CD4-positive, alpha-beta T cell treated with Interleukin-21 for 1 hour (primary cell): ENCODE data around the gene TUFT1.
"Not testable (repeated sequence)": the region's sequence is repeated elsewhere in the genome, so short reads cannot be mapped to it uniquely, and the experiment has no call there.

Source experiments
- DNase-seq: peaks from one replicate; pipeline ENCODE4 v3.0.0-alpha.2; 2020

Gene TUFT1

DNA sequence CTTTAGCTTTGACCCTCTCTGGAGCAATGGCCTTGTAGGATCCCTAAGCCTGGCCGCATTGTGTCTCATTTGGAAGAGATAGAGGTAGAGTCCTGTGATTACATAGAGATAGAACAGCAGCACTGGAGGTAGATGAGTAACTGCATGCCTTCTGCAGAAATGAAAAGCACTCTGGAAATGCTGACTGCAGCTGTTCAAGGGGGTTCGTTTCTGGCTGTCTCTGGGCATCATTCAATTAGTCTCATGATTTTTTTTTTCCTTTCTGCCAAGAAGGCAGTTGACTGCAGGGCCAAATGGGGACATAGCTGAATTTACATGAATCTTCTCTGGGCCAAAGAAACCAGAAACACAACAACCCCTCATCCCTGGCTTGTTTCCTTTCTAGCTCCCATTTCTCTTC lies 43.7 kb downstream of the TUFT1 start:
- DNase-seq, result no peak

DNA sequence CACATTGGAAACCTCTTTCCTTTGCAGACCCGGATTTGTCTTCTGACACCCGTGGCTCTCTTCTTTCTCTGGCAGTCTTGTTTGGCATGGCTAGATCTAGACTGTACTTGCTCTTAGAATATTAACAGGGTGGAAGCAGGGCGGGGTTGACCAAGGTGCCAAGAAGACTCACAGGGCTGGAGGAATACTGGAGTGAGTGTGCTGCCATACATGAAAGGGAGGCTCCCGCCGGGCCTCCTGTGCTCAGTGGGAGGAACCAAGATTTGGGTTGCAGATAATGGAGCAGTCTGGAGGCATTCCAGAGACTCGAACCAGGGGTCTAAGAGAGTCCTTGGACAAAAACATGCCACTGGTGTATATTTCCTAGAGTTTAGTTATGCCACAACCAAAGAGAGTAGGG lies 44.2 kb downstream of the TUFT1 start:
- DNase-seq, result no peak

DNA sequence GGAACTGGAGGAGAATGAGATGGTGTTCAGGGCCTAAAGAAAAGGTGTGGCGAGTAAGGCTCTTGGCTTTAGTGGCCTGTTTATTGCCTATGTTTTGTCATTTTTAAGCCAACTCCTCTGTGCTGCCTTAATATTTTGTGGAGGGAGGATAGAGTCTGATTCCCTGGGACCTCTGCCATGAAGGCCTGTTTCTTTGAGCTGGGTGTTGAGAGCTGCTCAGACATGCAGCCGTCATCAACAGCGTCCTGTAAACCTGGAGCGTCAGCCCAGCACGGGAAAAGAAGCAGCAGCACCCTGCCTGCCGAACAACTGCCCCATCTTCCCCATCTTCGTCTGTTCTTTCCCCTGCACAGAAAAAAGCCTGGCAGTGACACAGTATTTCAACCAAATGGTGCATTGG lies 44.7 kb downstream of the TUFT1 start:
- no peak for DNase-seq

DNA sequence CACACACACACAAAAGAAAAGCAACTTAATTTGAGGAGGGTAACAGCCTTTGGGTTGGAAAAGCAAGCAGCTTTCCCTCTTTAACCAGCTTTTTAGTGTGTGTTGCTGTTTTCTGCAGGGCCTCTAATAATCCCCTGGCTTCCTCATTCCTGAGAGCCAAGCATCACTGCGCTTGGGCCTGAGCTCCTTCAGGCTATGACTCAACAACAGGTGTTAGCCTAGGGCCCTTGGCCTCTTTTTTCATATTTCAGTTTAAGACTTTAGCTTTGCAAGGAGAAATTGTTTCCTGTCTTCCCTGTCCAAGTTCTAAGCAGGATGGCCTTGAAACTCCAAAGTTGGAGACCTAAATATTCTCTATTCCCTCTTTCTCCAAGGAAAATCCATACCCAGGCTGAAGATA lies 45.5 kb downstream of the TUFT1 start:
- DNase-seq, result no peak

DNA sequence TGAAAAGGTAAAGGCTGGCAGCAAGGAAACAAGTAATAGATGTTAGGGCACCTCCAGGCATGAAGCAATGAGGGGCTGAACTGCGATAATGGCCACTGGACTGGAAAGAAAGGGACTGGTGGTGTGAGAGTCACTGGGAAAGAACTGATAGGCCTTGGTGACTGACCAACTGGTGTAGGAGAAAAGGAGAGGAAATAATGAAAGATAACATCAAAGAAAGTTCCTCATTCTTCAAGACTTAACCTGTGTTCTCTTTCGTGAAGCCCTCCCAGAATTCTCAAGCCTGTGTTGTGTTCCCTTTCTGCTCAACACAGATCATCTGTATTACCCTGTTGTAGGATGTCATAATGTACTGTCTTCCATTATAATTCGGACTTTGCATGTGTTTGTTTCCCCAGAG lies 50.9 kb downstream of the TUFT1 start:
- DNase-seq, result no peak

DNA sequence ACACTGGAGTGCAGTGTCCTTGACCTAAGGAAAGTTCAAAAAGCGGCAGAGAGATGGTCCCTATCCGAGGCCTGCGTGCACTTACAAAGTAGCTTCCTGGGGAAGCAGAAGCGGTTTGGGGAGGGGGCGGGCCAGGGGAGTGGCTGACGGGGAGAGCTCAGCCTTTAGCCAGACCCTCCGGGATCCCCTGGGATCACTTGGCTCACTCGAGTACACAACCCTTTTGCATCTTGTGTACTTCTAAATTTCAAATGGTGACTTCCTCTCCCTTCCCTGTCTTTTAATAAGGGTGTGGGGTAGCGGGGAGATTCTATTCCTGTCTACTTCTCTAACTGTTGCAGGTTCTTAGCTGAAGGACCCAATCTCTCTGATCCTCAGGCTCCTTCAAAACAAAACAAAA lies 53.6 kb downstream of the TUFT1 start:
- no peak for DNase-seq

DNA sequence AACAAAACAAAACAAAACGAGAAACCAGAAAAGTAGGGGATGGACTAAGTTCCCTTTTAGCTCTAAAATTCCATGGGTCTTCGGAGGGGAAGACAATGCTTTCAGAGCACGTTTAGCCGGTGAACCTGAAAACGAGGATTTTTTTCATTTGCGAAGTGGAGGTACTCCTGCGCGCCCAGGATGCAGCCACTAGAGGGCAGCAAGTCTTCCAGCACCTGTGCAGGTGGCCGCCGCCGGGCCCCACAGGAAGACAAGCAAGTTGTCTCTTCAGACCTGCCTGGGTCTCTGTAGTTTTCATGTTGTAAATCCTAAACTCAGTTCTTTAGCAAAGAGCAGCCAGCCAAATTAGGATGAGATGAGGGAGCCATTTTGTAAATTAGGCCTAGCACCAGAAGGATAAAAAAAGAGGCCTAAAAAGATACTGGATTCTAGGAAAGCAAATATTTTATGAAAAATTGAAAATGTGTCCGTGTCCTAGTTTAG lies 54.1 kb downstream of the TUFT1 start:
- DNase-seq, result peak; percentile 84

DNA sequence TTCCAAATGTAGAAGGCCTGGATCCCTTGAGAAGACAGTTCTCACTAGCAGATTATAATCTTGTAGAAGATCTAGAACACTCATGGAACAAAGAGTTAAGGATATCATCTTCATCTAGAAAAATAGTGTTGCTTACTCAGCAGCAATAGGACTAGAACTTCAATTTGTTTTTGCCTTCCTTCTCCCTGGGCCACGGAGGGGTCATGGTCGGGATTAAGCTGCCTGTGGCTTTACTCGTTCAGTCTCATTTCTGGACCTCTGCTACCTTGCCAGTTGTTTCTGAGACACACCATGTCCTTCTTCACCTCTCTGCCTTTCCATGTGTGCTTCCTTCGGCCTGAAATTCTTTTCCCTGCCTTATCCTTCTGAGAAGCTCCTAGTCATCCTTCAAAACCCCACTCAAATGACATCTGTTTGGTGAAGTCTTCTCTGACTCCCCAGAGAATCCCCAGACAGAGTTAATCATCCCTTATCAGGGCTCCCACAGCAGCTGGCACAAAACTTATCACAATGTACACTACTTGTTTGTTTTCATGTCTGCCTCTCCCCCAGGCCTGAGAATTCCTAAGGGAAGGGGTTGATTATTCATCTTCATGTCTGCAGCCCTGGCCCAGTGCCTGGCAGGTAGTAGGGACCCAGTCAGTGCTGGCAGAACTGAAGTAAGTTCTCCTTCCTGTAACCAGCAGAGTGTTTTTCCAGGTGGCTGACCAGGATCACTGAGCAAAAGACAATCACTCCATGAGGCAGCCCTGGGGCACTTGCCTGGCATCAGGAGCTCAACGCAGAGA lies 56.3 kb downstream of the TUFT1 start:
- no peak for DNase-seq

DNA sequence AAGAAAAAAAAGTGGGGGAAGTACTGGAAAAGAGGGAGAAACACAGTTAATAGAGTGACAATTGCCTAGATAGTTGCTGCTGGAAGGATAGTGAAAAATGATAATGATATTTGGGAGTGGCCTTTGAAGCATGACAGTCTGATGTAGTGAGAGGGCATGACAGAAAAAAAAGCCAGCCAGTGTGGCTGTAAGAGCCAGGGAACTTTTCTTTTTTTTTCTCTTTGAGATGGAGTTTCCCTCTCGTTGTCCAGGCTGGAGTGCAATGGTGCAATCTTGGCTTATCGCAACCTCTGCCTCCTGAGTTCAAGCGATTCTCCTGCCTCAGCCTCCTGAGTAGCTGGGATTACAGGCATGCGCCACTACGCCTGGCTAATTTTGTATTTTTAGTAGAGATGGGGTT lies 62.4 kb downstream of the TUFT1 start:
- not testable (repeated sequence) for DNase-seq

DNA sequence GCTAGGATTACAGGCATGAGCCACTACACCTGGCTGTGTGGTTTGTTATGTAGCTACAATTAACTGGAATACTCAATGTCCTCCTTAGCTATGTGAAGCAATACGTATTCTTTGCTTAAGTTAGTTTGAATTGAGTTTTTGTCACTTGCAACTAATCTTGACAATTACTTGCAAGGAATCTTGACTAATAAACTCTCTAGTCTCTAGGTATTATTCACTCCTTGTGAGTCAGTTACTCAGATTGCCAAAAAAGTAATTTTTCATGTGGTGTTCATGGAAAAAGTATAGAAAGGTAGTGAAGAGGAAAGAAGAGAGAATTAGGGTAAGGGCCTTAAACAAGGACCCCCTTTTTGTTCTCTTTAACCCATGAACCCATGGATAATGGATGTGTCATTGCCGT lies 64.2 kb downstream of the TUFT1 start:
- DNase-seq, result no peak

DNA sequence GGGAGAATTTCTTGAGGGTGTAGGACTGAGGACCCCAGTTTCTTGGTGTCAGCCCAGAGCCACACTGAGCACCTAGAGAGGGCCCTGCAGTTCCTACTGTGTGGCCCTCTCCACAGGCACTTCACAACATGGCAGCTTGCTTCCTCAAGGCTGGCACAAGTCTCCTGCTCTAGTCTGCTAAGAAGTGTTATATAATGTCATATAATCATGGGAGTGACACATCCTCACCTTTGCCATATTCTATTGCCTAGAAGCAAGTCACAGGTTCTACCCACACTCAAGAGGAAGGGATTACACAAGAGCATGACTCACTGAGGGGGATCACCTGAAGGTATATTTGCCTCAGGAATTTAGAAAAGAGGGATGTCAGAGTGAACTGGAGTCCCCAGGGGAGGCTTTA lies 66.3 kb downstream of the TUFT1 start:
- DNase-seq, result no peak

DNA sequence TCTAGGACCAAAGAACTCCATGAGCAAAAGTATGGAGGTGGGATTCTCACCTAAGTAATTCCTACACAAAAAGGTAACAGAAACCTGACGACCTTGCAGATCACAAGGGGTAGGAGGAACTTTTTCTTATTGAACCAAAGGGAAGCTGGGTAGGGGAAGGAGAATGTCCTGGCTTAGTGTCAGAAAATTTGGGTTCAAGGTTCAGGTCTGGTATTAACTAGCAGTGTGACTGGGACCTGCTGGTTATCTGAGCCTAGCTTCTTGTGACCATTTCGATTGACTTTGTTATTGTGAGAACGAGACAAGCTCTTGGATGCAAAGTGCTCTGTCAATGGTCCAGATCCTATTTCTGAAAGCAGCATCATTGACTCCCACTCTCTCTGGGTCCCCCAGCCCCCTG lies 66.7 kb downstream of the TUFT1 start:
- no peak for DNase-seq

DNA sequence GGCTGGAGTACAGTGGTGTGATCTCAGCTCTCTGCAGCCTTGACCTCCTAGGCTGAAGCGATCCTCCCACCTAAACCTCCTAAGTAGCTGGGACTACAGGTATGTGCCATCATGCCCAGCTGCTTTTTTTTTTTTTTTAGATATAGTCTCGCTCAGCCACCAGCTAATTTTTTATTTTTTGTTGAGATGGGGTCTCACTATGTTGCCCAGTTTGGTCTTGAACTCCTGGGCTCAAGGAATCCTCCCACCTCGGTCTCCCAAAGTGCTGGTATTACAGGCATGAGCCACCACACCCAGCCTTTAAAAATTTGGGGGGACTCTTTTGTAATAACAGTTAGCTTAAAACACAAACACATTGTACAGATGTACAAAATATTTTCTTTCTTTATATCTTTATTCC lies 70.0 kb downstream of the TUFT1 start:
- no peak for DNase-seq

DNA sequence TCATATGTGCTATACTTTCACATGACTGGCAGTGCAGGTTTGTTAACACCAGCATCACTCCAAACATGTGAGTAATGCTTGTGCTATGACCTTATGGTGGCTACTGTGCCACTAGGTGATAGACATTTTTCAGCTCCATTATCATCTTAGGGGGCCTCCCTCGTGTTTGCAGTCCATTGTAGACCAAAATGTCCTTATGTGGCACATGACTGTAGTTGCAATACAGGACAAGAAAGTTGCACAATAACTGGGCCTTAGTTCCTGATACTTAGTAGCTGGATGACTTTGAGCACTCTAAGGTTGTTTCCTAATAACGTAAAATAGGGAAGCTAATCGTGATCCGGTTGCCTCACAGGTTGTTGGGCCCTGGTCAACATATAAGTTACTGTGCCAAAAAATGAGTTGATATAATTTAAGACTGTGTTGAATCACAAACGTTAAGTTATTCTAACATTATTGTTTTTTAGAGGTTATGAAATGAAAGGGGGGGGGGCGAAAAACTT lies 71.2 kb downstream of the TUFT1 start:
- DNase-seq, result peak; percentile 25

DNA sequence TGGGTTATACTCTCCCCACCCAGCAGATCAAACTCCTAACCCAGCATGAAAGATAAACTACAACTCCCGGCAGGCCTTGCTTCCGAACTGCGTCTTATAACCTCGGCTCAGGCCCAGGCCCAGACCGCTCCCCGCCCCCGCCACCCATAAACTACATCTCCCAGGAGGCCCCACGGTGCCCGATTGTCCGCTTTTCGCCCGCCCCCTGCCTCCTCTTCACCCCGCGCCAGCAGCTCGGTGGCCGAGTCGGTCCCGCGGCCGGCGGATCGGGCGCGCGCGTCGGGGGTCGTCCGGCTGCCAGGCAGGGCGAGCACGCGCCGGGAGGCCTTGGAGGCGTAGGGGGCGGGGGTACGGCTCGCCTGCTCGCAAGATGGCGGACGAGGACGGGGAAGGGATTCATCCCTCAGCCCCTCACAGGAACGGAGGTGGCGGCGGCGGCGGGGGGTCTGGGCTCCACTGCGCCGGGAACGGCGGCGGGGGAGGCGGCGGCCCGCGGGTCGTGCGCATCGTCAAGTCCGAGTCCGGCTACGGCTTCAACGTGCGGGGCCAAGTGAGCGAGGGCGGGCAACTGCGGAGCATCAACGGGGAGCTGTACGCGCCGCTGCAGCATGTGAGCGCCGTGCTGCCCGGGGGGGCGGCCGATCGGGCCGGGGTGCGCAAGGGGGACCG lies 71.9 kb downstream of the TUFT1 start, which contains the start of gene SNX27:
Gene SNX27, plus strand, starts transcription at position 219 of the 669 bp plus-strand sequence. Its CDS starts 152 bp downstream, at position 371.
- DNase-seq, result peak; percentile 92

DNA sequence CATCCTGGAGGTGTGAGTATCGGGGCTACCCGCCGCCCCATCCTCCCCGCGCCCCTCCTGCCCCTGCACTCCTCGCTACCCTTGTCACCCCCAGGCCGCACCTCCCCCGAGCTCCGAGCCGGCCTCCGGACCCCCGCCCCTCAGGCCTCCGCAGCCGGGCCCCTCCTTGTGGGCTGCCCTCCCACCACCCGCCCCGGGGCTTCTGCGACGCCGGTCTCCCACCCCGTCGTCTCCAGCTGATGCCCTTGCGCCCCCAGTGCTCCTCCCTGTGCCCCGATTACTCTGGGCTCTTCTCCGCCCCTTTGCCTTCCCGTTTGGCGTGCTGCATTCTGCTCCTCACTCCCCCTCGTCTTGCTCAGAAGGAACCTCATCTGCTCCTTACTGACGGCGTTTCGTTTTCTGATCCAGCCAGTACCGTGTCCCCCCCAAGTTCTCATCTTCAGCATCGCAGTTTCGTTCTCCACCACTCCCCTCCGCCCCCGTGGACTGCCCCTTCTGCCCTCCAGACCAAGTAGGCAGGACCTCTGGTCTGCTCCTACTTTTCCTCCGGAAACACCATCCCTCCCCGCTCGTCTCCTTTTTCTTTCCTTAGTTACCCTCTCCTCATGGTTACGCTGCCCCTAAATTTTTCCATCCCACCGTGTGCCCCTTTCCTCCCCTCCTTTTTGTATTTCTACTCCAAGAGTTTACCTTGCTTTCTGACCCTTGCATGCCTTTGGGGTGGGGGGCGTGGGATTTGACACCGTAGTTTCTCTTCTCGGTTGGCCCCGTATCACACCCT lies 72.6 kb downstream of the TUFT1 start:
- peak; percentile 32 for DNase-seq

DNA sequence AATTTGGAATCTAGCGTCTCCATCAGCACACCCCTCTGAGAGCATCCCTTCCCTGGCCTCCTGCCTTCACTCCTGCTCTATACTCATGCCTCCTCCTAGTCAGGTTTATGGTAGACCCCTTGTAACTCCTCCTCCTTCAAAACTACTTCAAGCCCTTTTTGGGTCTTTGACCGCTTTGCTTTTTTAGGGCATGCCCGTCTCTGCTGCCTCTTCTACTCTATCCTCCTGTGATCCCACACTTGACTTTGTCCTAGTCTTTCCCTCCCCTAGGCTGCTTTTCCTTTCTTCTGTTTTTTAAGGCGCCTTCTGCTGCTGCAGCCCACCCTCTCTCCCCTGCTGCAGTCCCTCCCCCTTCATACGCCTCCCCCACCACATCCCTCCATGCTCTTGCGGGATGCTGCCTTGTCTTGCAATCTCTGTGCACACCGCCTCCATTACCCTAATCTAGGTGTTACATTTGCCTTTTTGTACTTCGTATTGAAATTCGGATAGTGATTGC lies 73.2 kb downstream of the TUFT1 start:
- DNase-seq, result no peak

DNA sequence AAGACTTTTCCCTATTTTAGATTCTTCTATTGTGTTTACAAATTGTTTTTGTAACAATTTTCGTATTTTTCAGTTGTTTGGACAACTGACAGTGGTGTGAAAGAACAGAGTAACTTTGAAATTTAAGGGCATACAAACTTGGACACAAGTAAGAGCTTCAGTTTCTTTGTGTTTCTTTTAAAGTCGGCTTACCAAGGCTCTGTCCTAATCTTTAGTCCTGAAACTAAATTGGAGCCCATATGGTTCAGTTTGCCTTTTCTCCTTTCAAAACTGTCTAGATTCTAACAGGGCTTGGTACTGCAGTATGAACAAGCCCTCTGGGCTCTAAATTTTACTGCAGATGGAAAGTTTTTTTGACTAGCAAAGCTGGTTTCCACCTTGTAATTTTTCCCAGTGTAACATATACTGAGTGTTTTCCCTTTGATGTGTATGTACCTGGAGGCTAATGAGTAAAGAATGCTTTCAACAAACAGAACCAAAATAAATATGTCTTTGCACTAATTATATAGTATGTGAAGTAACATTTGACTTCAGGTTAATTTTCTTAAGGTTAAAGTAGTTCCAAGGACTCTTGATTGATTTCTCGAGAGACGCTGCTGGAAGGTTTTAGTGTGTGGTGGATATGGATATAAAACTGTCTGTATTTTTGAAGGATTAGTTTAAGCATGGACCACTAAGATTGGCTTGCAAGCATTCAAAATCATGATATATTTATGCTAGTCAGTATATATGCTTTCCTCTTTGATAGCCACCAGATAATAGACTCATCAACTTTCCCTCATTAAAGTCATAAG lies 75.8 kb downstream of the TUFT1 start:
- no peak for DNase-seq

DNA sequence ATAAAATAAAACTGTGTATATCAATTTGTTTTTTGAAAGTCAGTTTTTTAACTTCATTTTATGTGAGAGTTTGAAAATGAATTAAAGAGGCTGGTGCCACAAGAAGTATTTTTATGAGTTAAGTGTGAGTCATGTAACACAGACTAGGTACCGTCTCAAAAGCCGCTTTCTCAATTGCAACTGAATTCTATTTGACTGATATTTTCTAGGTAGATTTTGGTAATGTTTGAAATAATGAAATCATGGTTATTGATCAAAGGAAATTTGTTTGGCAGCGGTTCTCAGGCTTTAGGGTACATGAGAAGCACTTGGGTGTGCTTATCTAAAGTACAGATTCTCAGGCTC lies 76.4 kb downstream of the TUFT1 start:
- no peak for DNase-seq

DNA sequence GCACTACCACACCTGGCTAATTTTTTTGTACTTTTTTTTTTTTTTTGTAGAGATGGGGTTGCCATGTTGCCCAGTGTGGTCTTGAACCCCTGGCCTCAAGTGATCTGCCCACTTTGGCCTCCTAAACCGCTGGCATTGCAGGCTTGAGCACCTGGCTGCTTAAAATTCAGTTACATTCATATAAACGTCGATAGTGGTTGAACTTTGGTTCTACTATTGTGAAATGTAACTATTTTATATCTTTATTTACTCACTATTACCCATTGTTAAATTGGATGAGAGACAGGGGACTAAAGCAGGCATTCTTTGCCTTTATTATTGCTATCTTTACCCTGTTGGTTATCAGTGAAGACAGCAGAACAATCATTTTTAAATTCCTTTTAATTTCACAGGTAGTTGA lies 77.9 kb downstream of the TUFT1 start:
- no peak for DNase-seq

DNA sequence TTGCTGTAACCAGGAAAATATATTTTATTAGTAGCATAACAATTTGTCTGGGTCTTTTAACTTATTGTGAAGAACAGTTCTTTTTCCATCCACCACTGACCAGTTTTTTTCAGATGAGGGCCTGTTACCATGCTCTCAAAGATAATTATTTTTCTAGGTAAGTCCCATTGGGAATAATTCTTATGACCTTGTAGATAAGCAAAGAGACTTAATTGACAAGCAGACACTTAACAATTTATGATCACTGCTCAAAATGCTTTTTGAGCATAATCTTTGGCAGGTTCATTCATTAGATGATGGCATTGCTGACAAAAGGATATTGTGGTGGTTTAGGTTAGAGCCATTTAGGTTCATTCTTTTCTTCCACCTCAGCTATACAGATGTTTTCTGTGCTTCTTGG lies 78.4 kb downstream of the TUFT1 start:
- DNase-seq, result no peak

DNA sequence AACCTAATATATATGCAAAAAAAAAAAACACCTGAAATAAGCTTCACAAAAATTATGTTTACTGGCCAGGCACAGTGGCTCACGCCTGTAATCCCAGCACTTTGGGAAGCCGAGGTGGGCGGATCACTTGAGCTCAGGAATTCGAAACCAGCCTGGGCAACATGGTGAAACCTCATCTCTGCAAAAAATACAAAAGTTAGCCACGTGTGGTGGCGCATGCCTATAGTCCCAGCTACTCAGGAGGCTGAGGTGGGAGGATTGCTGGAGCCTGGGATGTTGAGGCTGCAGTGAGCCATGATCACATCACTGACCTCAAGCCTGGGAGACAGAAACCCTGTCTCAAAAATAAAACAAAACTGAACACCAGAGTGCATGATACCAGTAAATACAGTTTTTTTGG lies 78.9 kb downstream of the TUFT1 start:
- not testable (repeated sequence) for DNase-seq
